Uterus (tissue), 2 donors: ENCODE data around the gene STAC.

Source experiments
- POLR2A ChIP-seq, 2 donors: fragments of 450-650 bp; IDR thresholded peaks; one replicate each; pipeline ENCODE4 v1.6.1; 2016; ENCODE audit warnings: antibody characterized with exemption in 2 of 2, mild to moderate bottlenecking in 1 of 2, moderate library complexity in 1 of 2
- TF ChIP-seq, protein P1 (sequence below), 4 experiments: fragments of 200-600 bp in 2 of 4; fragments of 450-650 bp in 2 of 4; sonication (generic) in 2 of 4; IDR thresholded peaks; one replicate each; pipeline ENCODE4 v1.5.1; 2016 to 2019; ENCODE audit warnings: antibody characterized with exemption in 4 of 4, mild to moderate bottlenecking in 2 of 4, moderate library complexity in 1 of 4

DNA sequence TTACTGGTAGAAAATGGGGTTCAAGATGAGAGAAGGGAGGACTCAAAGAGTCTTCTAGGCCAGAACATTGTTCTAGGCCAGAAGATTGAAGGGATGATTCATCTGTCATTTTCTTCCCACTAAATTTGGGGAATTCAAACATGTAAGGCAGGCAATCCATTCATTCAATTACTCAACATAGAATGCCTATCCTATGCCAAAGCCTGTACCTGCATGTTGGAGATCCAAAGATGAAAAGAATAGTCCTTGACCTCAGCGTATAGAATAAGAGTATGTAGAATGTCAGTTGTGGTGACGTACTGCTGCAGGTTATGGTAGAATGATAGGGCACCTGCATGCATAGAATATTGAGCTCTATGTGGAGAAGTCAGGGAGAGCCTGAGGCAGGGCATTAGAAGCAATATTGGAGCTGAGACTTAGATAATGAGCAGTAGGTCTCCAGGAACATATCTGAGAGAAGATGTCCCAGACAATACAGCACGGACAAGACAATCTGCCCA lies 49.7 kb downstream of the STAC start:
- TF ChIP-seq, protein P1, sequence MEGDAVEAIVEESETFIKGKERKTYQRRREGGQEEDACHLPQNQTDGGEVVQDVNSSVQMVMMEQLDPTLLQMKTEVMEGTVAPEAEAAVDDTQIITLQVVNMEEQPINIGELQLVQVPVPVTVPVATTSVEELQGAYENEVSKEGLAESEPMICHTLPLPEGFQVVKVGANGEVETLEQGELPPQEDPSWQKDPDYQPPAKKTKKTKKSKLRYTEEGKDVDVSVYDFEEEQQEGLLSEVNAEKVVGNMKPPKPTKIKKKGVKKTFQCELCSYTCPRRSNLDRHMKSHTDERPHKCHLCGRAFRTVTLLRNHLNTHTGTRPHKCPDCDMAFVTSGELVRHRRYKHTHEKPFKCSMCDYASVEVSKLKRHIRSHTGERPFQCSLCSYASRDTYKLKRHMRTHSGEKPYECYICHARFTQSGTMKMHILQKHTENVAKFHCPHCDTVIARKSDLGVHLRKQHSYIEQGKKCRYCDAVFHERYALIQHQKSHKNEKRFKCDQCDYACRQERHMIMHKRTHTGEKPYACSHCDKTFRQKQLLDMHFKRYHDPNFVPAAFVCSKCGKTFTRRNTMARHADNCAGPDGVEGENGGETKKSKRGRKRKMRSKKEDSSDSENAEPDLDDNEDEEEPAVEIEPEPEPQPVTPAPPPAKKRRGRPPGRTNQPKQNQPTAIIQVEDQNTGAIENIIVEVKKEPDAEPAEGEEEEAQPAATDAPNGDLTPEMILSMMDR (IDR thresholded peaks at IDR 0.05), result no peak
- no peak for TF ChIP-seq POLR2A (IDR thresholded peaks at IDR 0.05)
